Chondrocyte (in vitro differentiated cells): ENCODE results near the gene CHRNA7. TPM values are rescaled to one million over a fixed set of nuclear protein-coding genes. Genes with fewer than 3 reads are reported as not detected.

ENCODE experiments used
- DNase-seq: peaks from one replicate; pipeline ENCODE4 v3.0.0; 2021; ENCODE audit warnings: mixed read lengths, low spot score
- H3K27ac Mint-ChIP-seq: one replicate; pipeline ENCODE4 v1.8.0; 2021; ENCODE audit warnings: mild to moderate bottlenecking, moderate library complexity, mixed read lengths; ENCODE audit not compliant: unreplicated experiment
- H3K27me3 Mint-ChIP-seq: 2 replicates; pipeline ENCODE4 v1.8.0; 2021; ENCODE audit warnings: low read depth, mixed read lengths
- H3K36me3 Mint-ChIP-seq: 2 replicates; pipeline ENCODE4 v1.8.0; 2021; ENCODE audit warnings: low read depth, mixed read lengths
- H3K4me1 Mint-ChIP-seq: 2 replicates; pipeline ENCODE4 v1.8.0; 2021; ENCODE audit warnings: low read depth, mild to moderate bottlenecking, mixed read lengths
- H3K4me3 Mint-ChIP-seq: one replicate; pipeline ENCODE4 v1.8.0; 2021; ENCODE audit warnings: mild to moderate bottlenecking, moderate library complexity, mixed read lengths; ENCODE audit not compliant: unreplicated experiment
- H3K9me3 Mint-ChIP-seq: 2 replicates; pipeline ENCODE4 v1.8.0; 2021; ENCODE audit warnings: low read depth, mixed read lengths
- total RNA-seq: library from RNA; stranded (reverse); gene quantifications from 3 replicates; pipeline ENCODE4 v1.2.1, GENCODE V29; 2021
- TF ChIP-seq, protein P1 (sequence below): fragments of 200-600 bp; sonication (generic); IDR thresholded peaks from 2 replicates; pipeline ENCODE4 v1.5.0; 2021; ENCODE audit warnings: antibody characterized with exemption, mild to moderate bottlenecking, moderate library complexity

Gene CHRNA7
- total RNA-seq, 1 donor from 2014 or later = 1.5 TPM

DNA sequence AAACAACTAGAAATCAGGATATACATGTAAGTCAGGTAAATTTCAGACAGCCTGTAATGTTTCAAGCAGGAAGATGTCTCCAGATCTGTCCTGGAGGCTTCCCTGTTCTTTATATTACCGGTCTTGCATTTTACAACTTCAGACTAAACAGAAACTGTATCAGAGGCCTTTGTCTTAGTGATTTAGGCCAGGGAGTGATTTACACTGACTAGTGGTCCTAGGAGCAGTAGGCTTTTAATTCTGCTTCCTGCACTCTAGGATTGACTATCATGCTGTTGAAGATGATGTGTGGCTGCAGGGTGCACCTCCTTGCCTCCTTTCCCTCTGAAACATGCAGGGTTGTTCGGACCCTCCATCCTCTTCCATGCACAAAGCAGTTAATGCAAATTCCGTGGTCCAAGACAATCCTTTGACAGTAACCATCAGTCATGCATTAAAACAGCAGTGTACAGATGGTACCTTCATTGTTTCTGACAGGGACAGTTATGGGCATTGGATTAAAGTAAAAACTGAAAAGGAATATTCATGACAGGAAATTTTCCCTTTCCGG lies 27.6 kb downstream of the CHRNA7 start:
- H3K27ac Mint-ChIP-seq = no peak overlapping the region
- TF ChIP-seq, protein P1, sequence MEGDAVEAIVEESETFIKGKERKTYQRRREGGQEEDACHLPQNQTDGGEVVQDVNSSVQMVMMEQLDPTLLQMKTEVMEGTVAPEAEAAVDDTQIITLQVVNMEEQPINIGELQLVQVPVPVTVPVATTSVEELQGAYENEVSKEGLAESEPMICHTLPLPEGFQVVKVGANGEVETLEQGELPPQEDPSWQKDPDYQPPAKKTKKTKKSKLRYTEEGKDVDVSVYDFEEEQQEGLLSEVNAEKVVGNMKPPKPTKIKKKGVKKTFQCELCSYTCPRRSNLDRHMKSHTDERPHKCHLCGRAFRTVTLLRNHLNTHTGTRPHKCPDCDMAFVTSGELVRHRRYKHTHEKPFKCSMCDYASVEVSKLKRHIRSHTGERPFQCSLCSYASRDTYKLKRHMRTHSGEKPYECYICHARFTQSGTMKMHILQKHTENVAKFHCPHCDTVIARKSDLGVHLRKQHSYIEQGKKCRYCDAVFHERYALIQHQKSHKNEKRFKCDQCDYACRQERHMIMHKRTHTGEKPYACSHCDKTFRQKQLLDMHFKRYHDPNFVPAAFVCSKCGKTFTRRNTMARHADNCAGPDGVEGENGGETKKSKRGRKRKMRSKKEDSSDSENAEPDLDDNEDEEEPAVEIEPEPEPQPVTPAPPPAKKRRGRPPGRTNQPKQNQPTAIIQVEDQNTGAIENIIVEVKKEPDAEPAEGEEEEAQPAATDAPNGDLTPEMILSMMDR = no peak
- no peaks in the 10 kb centered on the region for H3K4me1 Mint-ChIP-seq
- H3K9me3 Mint-ChIP-seq = no peaks in the 10 kb centered on the region
- H3K27me3 Mint-ChIP-seq = no peaks in the 10 kb centered on the region
- DNase-seq = no peak
- H3K36me3 Mint-ChIP-seq = no peaks in the 10 kb centered on the region
- no peak overlapping the region for H3K4me3 Mint-ChIP-seq

DNA sequence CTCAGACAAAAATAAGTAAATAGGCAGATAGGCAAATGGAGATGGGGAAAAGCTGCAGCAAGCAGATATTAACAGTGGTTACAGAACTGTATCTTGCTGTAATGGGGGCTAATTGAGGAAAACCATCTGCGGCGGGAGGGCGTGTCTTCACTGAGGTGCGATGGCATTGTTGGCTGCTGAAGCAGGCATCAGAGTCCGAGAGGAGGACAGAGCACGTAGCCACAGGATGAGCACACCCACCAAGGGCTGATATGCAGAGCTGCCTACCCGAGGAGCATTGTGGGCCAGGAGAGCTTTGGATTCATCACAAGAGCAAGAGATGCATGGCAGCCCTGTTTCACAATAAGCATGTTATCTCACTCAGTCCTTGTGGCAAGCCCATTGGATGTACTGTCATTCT lies 30.4 kb downstream of the CHRNA7 start:
- no peak for DNase-seq
- H3K36me3 Mint-ChIP-seq = no peaks in the 10 kb centered on the region
- H3K27me3 Mint-ChIP-seq = no peaks in the 10 kb centered on the region
- no peaks in the 10 kb centered on the region for H3K9me3 Mint-ChIP-seq
- TF ChIP-seq, protein P1 = no peak
- no peaks in the 10 kb centered on the region for H3K4me1 Mint-ChIP-seq
- no peak overlapping the region for H3K27ac Mint-ChIP-seq
- H3K4me3 Mint-ChIP-seq = no peak overlapping the region

- Mint-ChIP-seq H3K27me3 (no peaks in the 10 kb centered on the region), H3K4me3 (no peak overlapping the region), H3K27ac (no peak overlapping the region), H3K36me3 (peaks cover 2% of the 10 kb centered on the region), H3K9me3 (peaks cover 35% of the 10 kb centered on the region), H3K4me1 (no peaks in the 10 kb centered on the region)
- no peak for DNase-seq
- TF ChIP-seq, protein P1 = no peak
Observed at GRCh38 chr15:32067115-32067514, 36.8 kb downstream of the CHRNA7 start.

- no peaks in the 10 kb centered on the region for H3K36me3 Mint-ChIP-seq
- peaks cover 5% of the 10 kb centered on the region for H3K27me3 Mint-ChIP-seq
- no peak overlapping the region for H3K27ac Mint-ChIP-seq
- H3K9me3 Mint-ChIP-seq = peaks cover 15% of the 10 kb centered on the region
- H3K4me1 Mint-ChIP-seq = no peaks in the 10 kb centered on the region
- no peak overlapping the region for H3K4me3 Mint-ChIP-seq
- TF ChIP-seq, protein P1 = no peak
- no peak for DNase-seq
Observed at GRCh38 chr15:32089851-32090359, 59.6 kb downstream of the CHRNA7 start.

GRCh38 chr15:32091505-32092380 lies 61.4 kb downstream of the CHRNA7 start:
- peaks cover 15% of the 10 kb centered on the region for H3K9me3 Mint-ChIP-seq
- H3K27ac Mint-ChIP-seq = no peak overlapping the region

More at GRCh38 chr15:32091505-32092380, 61.4 kb downstream of the CHRNA7 start:
- Mint-ChIP-seq H3K4me3 (no peak overlapping the region), H3K27me3 (peaks cover 5% of the 10 kb centered on the region), H3K4me1 (no peaks in the 10 kb centered on the region), H3K36me3 (no peaks in the 10 kb centered on the region)
- TF ChIP-seq, protein P1 = no peak
- DNase-seq = no peak
